ENCODE data around the gene GTF3C4. TPM values are rescaled to one million over a fixed set of nuclear protein-coding genes. Genes with fewer than 3 reads are reported as not detected.
"Not testable (repeated sequence)": the region's sequence is repeated elsewhere in the genome, so short reads cannot be mapped to it uniquely, and the experiment has no call there.

The GTF3C4 gene
- total RNA-seq, 1 donor from 2014 or later: 14.4 TPM

DNA sequence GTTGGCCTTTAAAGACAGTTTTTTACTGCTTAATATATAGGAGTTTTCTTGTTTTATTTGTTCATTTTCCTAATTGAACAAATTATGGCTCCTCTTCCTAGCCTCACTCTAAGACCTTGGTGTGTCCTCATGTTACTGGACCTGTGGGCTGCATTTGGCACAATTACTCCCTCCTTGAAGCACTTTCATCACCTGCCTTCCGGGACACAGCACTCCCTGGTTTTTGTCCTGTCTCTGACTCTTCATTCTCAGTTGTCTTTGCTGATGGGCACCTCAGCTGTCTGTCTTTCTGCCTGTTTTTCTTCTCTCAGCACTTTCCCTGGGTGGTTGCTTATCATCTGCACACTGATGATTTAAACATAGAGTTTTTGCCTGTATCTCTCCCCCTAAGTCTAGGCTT lies 13.6 kb downstream of the GTF3C4 start:
- DNase-seq (ENCODE audit: low spot score) (no peak), ATAC-seq (no peak)
- intact Hi-C loops (cut with DNase I): no loop called here

DNA sequence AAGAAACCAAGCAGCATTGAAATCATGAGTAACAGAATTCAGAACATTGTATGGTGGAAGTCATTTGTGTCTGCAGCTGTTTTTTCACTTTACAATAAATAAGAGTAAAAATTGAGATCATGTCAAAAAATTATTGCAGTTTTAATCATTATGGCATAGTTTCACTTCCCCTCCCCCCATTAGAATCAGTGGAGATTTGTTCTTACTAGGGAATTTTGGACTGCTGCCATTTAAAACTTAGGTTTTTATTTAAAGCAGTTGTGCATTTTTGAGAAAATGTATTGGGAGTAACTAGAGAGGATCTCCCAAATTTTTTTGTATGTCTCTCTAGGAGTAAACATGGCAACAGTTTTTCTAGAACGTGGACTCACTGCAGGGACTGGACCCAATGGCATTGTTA lies 20.4 kb downstream of the GTF3C4 start:
- DNase-seq (ENCODE audit: low spot score) (no peak), ATAC-seq (no peak)
- intact Hi-C loops (cut with DNase I): no loop called here

DNA sequence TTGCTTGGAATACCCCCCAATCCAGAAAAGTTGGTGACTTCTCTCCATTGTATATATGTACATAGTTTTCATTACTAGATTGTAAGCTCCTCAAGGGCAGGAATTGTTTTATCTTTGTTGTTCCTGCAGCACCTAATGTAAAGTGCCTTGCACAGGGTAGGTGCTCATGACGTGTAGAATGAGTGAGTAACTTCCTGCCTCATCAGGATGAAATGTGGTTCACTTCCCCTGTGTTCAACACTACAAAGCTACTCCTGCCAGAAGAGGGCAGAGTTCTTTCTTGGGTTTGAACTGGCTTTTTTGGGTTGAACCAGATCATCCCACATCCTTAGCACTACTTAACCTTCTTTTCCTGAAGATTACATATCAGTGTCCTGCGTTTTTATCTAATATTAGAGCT lies 23.9 kb downstream of the GTF3C4 start:
- intact Hi-C loops (cut with DNase I): no loop called here
- ATAC-seq (no peak), DNase-seq (ENCODE audit: low spot score) (no peak)

DNA sequence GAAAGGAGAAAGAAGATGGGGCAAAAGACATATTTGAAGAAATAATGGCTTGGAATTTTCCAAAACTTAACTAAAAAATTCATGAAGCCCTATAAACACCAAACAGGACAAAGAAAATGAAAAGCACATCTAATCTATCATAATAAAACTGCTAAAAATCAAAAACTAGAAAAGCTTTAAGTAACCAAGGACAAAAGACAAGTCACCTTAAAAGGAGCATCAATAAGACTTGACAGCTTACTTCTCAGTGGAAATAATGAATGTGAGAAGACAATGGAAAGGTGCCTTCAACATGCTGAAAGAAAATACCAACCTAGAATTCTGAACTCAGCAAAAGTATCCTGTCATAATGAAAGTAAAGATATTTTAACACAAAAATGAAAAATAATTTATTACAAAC lies 27.0 kb downstream of the GTF3C4 start:
- DNase-seq (ENCODE audit: low spot score): no peak
- no peak for ATAC-seq
- intact Hi-C loops (cut with DNase I): no loop called here

DNA sequence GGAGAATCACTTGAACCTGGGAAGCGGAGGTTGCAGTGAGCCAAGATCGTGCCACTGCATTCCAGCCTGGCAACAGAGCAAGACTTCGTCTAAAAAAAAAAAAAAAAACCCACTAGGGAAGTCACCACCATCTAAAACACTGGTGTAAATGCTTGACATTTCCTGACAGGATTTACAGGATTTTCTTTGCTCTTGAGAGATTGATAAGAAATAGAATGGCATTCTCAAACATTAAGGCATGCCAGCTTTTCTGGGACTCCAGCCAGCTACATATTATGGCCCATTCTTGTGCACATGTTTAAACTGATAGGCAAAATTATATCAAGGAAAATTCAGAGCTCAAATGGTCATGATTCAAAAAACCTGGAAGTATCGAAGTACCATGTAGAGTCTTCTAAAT lies 28.7 kb downstream of the GTF3C4 start:
- no peak for DNase-seq (ENCODE audit: low spot score)
- ATAC-seq: no peak

DNA sequence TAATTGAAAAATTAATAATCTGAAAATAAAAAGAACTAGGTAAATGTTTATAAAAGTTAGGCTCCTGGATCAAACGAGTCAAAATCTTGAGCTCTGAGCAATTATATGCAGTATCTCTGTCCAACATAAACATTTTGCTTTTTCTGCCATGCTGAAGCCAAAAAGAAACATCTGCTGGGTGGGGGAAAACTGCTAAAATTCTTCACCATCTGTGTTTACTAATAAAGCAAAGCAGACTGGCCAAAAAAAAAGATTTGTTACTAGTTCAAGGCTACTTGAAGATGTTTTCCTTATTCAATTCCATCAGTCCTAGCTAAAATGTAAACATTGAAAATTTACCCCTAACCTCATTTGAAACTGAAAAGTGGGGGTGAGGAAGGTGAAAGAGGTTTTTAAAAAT lies 29.7 kb downstream of the GTF3C4 start:
- ATAC-seq: no peak
- DNase-seq (ENCODE audit: low spot score): no peak
- intact Hi-C loops (cut with DNase I): no loop called here

More for the DNA sequence above, 28.7 kb downstream of the GTF3C4 start:
- intact Hi-C loops (cut with DNase I): no loop called here

DNA sequence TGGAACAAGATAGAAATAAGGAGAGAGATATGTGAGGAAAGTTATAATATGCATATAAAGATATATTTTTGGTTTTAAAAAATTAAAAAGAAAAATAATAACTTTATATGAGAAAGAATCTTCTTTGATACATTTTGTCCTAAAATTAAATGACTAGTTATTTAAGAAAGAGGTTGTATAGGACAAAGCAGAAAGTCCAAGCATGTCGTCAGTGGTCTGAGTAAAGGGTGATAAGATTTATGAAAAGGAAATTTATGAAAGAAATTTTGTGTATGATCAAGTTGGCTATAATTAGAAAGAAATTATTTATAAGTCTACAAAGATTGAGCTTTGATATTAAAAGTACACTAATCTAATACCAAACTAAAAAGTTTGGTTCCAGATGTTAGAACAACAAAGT lies 32.0 kb downstream of the GTF3C4 start:
- intact Hi-C loops (cut with DNase I): no loop called here
- no peak for ATAC-seq
- no peak for DNase-seq (ENCODE audit: low spot score)

DNA sequence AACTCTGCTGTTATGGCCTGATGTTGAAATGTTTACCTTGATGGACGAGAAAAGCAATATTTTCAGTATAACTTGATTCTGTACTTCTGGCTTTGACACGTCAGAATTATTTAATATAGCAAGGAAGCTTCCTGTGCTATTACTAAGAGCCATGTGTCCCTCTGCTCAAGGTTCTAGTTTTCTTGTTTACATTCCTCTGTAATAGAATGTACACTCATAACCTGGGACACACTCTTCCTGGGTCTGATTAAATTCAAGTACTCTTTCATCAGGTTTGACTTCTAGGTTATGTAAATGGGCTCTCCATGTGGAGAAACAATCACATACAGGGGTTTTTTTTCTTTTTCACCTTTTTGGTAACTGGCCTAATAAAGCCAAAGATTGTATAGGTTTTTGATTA lies 33.1 kb downstream of the GTF3C4 start:
- ATAC-seq (no peak), DNase-seq (ENCODE audit: low spot score) (no peak)
- intact Hi-C loops (cut with DNase I): no loop called here

DNA sequence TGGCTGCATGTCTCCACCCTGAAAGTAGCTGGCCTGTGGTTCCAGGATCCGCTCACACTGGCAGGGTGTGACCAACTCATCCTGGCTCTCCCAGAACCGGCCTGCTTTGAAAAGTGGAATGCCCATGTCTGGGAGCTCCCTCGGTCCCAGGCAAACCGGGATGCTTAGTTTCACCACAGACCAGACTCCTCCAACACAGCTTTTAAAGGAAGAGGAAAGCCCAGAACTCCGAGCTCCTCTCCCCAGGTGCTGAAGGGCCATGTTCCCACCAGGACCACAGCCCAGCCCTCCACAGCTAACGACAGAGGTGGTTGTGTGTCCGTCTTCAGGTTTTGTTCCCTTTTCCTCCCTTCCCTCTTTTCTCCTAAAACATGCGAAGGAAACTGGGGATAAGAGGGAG lies 38.0 kb downstream of the GTF3C4 start:
- intact Hi-C loops (cut with DNase I): no loop called here
- ATAC-seq (no peak), DNase-seq (ENCODE audit: low spot score) (no peak)

DNA sequence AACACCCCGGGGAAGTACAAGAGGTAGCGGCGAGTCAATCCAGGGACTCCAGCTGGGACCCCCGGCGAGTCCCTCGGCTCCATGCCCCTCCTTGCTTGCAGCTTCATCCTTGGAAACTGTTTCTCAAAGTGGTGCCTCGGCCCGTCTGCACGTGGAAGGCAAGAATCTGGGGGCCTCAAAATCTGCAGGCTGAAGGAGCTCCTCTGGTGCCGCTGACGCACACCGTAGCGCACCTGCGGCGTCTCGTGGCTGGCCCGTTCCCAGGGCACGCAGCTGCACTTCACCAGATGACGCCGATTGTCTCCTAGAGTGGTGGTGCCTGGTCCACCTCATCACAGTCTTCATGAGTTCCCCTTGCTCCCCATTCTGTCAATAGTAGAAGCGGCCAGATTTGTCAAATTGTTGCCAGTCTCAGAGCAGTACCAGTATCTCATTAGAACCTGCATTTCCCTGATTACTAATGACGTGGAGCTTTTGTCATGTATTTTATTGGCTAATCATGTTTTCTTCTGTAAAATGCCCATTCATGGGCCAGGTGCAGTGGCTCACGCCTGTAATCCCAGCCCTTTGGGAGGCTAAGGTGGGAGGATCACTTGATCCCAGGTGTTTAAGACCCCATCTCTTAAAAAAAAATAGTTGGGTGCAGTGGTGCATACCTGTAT lies 38.6 kb downstream of the GTF3C4 start:
- ATAC-seq: no peak
- no peak for DNase-seq (ENCODE audit: low spot score)
- intact Hi-C loops (cut with DNase I): no loop called here

DNA sequence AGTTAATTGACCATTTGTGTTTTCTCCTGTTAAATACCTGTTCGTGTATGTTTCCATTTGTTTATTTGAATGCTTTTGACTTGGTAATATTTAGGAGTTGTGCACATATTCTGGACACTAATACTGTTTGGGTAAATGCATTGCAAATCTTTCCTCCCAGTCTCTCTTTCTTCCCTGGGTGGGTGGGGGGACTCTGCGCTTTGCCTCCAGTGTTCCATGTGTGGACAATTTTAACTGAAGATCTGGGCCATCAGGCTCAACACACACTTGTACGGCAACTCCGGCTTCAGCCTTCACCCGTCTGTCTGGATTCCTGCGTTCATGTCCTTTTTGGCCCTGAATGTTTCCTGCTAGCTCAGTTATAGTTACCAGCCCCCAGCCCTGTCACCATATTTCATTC lies 40.1 kb downstream of the GTF3C4 start:
- ATAC-seq (no peak), DNase-seq (ENCODE audit: low spot score) (no peak)
- intact Hi-C loops (cut with DNase I): no loop called here

DNA sequence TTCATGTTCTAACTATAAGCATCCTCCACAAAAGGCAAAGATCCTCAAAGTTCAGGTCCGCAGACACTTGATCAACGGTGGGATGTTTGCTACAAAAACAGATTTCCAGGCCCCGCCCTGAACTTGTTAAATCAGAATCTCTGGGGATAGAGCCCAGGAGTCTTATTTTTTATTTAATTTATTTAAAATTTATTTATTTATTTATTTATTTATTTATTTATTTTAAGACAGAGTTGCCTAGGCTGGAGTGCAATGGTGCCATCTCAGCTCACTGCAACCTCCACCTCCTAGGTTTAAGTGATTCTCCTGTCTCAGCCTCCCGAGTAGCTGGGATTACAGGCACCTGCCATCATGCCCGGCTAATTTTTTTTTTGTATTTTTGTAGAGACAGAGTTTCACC lies 40.9 kb downstream of the GTF3C4 start:
- intact Hi-C loops (cut with DNase I); DNase-seq (ENCODE audit: low spot score); ATAC-seq: not testable (repeated sequence)

DNA sequence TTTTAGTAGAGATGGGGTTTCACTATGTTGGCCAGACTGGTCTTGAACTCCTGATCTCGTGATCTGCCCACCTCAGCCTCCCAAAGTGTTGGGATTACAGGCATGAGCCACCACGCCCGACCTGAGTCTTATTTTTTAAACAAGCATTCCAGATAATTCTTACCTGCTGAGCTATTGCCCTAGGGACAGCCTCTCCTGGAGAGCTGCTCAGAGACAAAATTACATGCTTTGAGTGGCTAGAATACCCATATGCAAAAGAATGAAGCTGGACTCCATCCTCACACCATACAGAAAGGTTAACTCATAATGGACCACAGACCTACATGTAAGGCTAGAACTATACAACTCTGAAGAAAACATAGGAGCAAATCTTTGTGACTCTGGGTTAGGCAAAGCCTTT lies 41.6 kb downstream of the GTF3C4 start:
- ATAC-seq (no peak), DNase-seq (ENCODE audit: low spot score) (no peak)
- intact Hi-C loops (cut with DNase I): no loop called here

DNA sequence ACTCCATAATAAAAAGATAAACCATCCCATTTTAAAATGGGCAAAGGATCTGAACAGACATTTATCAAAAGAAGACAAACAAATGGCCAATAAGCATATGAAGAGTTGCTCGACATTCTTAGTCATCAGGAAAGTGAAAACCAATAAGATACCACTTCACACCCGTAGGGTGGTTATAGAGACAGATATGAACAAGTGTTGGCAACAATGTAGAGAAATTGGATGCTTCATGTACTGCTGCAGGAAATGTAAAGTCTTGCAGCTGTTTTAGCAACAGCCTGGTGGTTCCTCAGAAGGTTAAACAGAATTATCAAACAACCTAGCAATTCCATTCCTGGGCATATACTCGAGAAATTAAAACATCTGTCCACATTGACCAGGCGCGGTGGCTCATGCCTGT lies 42.5 kb downstream of the GTF3C4 start:
- DNase-seq (ENCODE audit: low spot score) (no peak), ATAC-seq (no peak)
- intact Hi-C loops (cut with DNase I): no loop called here

DNA sequence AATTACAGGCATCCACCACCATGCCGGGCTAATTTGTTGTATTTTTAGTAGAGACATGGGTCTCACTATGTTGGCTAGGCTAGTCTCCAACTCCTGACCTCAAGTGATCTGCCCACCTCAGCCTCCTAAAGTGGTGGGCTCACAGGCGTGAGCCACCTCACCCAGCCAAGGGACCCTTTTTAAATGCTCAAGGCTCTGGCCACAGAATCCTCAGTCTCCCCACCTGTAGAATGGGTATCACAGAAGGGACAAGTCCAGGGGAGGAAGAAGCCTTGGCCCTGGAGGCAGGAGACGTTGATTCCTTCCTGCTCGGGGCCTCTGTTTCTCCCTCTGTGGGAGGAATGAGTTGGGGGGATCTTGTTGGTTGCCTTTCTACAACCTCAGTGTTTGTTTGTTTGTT lies 45.7 kb downstream of the GTF3C4 start:
- intact Hi-C loops (cut with DNase I): no loop called here
- DNase-seq (ENCODE audit: low spot score) (no peak), ATAC-seq (no peak)

DNA sequence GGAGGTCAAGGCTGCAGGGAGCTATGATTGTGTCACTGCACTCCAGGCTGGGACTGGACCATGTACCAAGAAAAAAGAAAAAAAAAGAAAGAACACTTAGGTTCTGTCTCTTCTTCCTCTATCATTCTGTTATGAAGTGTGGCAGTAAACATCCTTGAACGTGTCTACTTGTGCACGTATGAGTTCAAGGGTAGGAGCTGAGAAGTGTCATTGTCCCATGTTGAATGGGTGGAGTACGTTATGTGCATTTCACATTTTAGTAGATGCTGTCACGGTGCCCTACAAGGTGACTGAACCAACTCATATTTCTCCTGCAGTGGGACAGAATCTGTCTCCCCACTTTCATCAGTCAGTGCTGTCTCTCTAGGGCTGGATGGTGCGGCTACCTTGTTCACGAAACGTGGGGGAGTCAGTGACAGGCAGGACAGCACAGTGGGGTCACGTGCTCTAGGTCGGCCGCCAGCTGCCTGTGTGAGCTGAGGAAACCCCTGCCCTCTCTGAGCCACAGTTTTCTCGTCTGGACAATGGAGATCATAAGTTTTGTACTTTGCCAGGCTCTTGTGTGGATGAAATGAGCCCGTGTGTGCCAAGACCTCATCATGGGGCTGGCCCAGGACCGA lies 47.2 kb downstream of the GTF3C4 start:
- intact Hi-C loops (cut with DNase I): no loop called here
- DNase-seq (ENCODE audit: low spot score) (no peak), ATAC-seq (no peak)

DNA sequence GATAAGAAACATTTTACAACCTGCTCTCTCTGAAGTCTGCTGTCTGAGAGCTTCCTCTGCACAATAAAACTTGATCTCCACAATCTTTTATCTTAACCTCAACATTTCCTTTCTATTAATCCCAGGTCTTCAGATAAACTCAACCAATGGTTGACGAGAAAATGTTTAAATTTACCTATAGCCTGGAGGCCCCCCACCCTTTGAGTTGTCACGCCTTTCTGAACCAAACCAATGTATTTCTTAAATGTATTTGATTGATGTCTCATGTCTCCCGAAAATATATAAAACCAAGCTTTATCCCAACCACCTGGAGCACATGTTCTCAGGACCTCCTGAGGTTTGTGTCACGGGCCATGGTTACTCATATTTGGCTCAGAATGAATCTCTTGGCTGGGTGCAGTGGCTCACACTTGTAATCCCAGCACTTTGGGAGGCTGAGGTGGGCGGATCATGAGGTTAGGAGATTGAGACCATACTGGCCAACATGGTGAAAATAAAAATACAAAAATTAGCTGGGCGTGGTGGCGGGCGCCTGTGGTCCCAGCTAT lies 48.2 kb downstream of the GTF3C4 start:
- intact Hi-C loops (cut with DNase I); ATAC-seq; DNase-seq (ENCODE audit: low spot score): not testable (repeated sequence)

DNA sequence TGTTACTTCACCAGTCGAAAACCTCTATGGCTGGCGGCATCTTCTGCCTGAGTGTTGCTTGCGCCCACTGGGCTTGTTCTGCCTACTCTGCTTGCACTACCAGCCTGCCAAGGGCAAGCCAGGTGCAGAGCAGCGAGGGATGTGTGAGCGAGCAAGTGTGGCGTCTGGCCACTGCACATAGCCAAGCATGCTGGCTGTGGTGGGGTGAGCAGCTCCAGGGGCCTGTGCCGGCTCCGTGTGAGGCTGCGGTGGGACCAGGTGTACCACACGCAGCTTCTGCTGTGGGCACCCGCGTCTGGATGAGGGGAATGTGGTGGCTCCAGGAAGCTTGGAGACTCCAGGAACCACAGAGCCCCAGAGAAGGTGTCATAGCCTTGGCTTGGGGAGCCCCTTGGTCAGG lies 51.4 kb downstream of the GTF3C4 start:
- intact Hi-C loops (cut with DNase I): no loop called here
- ATAC-seq: no peak
- no peak for DNase-seq (ENCODE audit: low spot score)

DNA sequence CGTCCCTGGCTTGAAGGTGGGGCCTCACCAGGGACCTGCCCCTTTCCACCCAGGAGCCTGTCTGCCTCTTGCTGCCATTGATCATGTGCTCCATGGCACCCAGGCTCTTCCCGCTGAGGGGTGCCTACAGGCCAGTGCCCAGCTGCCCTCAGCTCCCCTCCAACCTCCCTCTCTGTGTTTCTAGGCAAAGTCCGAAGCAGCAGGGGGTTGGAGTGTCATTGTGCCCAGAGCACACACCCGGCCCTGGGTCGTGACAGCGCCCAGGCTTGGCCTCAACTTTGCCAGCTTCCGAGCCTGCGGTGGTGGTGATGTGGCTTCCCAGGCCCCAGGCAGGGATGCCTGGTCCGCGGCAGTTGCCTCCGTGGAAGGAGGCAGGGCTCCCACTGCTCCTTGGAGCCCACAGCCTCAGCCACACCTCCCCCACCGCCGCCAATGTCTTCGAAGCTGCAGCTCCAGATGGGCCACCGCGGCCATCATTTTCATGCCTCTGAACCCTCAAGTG lies 52.4 kb downstream of the GTF3C4 start:
- intact Hi-C loops (cut with DNase I): no loop called here
- ATAC-seq: no peak
- no peak for DNase-seq (ENCODE audit: low spot score)

DNA sequence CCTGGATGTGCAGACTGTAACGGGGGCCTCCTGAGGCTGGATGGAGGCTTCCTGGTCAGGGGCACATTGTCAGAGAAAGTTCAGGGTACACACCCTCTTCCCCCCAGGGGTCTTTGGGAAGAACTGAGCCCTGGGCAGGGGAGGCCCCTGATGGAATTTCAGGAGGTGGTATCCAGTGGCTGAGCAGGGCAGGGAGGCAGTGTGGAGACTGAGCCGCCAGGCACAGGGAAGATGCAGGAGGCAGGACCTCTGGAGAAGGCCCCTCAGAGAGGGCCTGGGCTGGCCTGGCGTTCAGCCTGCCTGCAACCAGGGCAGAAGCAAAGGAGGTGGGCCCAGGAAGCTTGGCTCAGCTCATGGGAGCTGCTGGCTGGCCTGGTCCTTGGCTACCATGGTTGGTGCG lies 53.5 kb downstream of the GTF3C4 start:
- intact Hi-C loops (cut with DNase I): no loop called here
- no peak for DNase-seq (ENCODE audit: low spot score)
- no peak for ATAC-seq

DNA sequence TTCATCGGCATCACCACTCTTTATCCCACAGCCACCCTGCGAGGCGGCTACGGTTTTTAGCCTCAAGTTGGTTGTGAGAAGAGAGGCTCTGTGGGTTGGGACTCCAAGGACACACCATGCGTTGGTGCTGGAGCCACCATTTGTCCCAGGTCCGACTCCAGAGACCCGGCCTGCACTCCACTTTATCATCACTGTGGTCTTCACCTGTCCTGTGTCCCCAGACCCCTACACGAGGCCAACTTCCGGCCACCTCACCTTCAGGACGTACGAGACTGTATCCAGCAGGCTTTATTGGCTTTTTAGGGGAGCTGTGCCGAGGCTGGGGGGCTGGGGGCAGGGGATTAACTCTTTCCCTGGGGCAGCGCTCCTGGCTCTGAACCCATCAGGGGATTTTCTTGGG lies 55.0 kb downstream of the GTF3C4 start:
- intact Hi-C loops (cut with DNase I): no loop called here
- ATAC-seq (no peak), DNase-seq (ENCODE audit: low spot score) (no peak)
